Activated CD4-positive, alpha-beta T cell treated with anti-CD3 and anti-CD28 coated beads, Interleukin-2, amount 50 U/mL, for 24 hours (primary cell): ENCODE data around the gene KAT2A.

Experiments
- DNase-seq, 2 donors: peaks; one replicate each; pipeline ENCODE4 v3.0.0-alpha.2; 2020; ENCODE audit warnings: low read depth in 1 of 2, low spot score in 1 of 2

Gene KAT2A

DNA sequence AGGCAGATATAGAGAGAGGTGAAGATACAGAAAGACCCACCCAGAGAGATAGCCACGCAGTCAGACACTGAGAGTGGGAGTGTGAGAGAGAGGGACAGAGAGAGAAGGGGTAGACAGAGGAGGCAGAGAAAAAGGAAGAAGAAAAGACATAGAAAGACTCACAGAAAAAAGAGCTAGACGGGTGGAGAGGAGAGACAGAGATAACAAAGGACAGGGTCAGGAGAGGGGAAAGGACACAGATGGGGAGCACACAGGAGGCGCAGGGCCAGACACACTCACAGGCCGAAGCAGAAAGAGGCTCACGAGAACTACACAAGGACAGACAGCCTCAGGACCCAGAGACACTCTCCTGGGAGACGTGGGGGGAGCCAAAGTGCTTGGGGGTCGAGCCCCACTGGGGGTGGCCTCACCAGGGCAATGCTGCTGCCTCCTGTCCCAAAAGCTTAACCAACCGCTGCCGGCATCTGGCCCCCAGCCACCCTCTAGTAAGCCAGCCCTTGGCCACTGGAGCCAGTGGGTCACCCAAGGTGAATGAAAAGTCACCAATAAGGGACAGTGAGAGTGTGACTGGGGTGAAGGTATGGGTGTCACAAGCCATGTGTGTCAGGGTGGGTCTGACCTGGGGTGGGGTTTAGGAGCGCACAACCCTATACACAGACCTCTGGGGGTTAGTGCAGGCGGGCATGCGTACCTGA, 26.6 kb downstream of the KAT2A start:
- DNase-seq: no peak

GRCh38 chr17:42092939-42093338, 28.2 kb downstream of the KAT2A start:
- no peak for DNase-seq

DNA sequence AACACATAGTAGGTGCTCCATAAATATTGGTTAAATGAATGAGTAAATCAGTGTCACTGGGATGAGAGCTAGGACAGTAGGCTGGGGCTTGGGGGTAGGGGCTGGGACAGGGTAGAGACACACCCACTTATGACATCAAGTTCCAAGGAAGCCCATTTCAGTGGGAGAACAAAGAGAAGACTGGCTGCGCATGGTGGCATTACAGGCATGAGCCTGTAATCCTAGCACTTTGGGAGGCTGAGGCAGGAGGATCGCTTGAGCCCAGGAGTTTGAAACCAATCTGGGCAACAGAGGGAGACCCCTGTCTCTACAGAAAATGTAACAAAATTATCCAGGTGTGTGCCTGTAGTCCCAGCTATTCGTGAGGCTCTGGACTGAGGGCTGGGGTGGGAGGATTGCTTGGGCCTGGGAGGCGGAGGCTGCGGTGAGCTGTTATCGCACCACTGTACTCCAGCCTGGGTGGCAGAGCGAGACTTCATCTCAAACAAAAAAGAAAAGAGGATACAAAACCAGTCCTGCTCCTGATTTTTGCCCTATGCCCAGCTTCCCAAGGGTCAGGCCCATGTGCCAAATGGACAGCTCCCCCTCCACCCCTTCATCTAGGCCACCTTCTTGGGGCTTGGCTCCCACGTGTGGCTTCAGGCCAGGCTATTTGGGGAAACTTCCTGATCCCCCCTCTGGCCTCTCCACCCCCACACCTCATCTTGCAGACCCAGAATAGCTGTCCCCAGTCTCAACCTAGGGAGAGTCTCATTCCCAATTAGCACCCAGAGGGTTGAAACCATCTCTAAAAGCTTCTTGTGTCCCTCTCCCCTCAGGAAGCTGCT, 30.0 kb downstream of the KAT2A start:
- no peak for DNase-seq

DNA sequence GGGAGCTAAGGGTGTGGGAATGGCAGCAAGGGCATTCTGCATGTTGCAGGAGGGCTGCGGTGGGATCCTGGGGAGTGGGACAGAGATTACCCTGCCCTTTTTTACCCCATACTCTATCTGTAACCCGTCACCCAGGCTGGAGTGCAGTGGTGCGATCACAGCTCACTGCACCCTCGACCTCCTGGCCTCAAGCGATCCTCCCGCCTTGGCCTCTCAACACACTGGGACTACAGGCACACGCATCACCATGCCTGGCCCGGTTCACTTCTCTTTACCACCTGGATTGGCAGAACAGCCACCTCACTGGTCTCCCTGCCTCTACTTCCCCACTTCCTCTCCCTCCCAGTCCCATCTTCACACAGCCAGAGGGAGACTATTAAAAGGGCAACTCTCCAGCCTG, 32.4 kb downstream of the KAT2A start:
- DNase-seq: no peak

DNA sequence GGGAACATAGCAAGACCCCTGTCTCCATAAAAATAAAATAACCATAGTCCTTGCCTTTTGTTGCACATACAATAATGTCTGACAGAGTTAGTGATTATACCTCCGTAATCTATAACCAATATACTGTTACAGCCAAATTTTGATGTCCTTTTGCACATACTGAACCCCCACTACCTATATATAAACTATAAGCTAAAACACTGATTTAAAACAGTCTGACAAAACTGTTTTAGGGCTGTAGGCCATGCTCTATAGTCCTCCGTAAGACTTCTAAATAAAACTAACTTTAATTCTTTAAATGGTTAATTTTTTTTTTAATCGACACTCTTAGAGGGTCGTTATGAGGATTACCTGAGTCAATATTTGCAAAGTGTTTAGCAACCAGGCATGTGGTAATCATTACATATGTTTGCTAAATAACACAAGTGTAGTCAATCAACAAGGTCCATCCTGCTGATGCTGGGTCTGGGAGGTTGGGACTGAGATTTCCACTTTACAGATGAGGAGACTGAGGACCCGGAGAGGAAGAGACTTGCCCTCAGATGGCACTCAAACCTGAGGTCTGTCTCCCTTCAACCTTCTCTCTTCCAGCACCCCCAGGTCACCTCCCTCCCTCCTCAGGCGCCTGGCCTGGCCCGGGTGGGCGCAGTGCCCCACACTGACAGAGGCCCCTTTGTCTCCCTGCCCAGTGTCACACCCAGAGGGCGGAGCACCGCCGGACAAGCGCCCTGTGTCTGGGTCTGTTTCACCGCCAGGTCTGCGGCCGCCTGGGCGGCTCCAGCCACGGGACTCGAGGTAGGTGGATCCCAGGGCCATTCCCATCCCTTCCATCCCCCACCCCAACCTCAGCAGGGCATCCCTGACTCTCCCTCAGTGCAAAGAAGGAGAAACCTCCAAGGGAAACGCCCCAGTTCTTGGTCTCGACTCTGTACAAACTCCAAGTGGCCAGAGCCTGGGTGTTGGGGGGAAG, 33.1 kb downstream of the KAT2A start:
- no peak for DNase-seq

DNA sequence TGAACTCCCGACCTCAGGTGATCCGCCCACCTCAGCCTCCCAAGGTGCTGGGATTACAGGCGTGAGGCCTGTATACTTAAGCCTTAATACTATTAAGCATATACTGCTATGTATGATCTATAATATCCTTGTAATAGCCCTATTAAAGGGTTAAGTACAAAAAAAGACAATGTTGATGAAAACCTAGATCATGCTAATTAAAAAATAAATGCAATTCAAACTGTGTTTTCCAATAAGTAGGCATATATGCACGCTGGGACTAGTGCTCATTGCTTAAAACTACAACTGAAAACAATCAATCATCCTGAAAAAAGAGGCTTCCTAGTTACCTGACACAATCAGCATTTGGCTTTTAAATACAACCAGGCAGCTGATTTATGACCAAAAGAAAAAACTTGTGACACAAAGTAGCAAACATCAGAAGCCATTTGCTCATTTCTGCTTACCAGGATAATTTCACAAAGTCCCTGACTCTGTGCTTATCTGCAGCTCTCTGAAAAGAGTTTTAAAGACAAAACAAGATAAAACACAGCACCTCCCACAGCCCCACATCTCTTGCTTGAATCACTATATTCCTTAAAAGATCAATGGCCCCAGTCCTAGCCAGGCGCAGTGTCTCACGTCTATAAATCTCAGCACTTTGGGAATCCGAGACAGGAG, 34.0 kb downstream of the KAT2A start:
- no peak for DNase-seq

GRCh38 chr17:42081516-42082129, 39.5 kb downstream of the KAT2A start:
- DNase-seq: no peak

GRCh38 chr17:42079541-42079940, 41.6 kb downstream of the KAT2A start:
- DNase-seq: no peak

- no peak for DNase-seq
Observed at GRCh38 chr17:42078396-42079043, 42.6 kb downstream of the KAT2A start.

GRCh38 chr17:42077755-42078154, 43.4 kb downstream of the KAT2A start:
- DNase-seq: no peak

DNA sequence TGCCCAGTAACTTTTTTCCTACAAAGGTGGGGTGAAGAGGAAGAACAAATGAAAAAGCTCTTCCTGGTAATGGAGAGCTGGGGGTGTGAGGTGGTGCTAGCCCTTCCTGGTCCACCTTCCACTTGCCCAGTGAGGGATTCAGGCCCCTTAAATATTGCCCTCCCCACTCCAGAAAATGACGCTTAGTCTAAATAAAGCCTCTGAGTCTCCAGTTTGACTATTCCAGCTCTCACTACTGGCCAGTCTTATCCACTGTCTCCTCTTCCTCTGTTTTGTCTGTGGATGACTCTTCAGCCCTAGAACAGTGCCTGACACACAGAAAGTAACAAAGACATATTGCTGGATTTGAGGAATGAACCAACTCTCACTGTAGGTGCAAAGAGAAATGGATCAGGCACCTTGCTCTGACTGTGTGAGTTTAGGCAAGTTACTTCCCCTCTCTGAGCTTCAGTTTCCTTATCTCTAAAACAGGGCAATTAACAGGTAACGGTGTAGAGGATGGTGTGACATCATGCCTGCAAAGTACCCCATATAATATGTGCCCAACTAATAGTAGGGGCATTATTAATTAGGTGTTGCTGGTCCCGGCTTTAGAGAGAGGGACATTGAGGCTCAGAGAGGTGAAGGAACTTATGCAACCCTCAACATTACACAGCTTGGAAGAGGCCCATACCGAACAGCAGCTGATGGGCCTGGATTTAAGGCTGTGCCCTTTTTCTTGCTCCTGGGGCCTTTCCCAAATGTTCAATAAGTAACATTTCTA, 44.2 kb downstream of the KAT2A start:
- no peak for DNase-seq

GRCh38 chr17:42075789-42076188, 45.4 kb downstream of the KAT2A start:
- no peak for DNase-seq

GRCh38 chr17:42072323-42073187, 48.6 kb downstream of the KAT2A start:
- no peak for DNase-seq

DNA sequence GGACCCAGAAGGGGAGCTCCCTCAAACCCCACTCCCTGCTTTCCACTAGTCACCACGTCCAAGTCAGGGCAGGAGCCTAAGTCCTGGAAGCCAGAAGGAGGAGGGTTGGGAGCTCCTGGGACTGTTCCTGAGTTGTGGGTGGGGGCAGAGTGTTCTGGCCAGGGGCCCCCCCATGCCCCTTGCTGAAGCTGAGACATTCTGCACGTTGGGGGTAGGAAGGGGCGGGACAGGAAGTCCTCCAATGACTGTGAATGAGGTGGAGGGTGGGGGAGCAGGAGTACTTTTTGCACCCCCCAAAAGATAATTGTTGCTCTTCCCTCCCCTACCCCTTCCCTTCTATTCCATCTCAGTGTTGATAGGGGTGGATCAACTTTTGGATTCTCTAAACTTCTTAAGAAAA, 49.4 kb downstream of the KAT2A start:
- no peak for DNase-seq

DNA sequence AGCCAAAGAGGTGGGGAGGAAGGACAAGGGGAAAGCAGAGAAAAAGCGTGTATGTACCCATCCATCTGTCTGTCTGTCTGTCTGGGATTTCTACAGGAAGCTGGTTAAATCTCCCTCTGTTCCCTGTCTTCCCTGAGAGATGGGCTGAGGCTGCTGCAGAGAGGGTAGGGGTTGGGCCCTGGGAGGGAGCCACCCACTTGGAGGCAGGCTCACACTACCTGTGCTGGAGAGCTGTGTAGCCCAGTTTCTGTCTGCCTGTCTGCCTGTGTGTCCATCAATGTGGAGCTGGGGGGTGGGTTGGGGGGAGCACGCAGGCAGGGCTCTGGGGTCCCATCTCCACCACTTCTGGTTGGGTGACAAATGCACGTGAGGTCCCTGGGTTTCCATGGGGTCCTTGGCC, 52.2 kb downstream of the KAT2A start:
- DNase-seq: no peak

DNA sequence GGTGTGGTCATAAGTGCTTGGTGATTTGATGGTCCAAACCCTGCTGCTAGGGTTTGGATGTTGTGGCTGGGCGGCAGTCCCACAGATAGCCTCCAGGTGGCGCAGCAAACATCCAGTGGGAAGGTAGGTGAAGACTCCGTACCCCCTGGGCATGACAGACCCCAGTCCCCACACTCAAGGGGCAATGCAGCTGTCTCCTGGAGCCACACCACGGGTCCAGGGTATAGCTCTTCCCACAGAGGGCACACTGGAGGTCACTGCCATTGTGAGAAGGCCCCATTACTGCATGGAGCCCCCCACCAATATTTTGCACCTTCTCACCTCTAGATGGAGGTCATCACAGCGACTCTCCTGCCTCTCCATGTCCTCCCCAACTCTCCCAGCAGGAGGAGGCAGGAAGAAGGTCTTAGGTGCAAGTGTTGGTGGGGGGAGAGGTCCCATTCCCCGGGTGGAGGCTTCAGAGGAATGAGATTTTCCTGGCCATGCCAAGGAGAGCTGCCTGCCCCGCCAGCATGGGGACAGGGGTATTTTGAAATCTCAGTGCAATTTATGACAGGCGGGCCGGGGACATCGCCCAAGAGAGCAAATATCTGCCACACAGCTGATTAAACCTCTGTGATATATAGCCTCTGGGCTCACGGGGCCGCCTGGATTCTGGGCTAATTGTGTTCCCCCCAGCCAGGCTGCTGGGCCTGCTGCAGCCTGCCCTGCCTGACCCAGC, 53.6 kb downstream of the KAT2A start:
- peak; percentile 53 to 64 for DNase-seq

GRCh38 chr17:42065201-42065600, 56.0 kb downstream of the KAT2A start:
- DNase-seq: no peak
